ENCODE data around the gene MRTFB.
"Not testable (repeated sequence)": the region's sequence is repeated elsewhere in the genome, so short reads cannot be mapped to it uniquely, and the experiment has no call there.

MRTFB gene

GRCh38 chr16:14104066-14104465, 32.9 kb downstream of the MRTFB start:
- DNase-seq (ENCODE audit: low read depth in 2 of 2) = no peak

GRCh38 chr16:14105760-14106375, 34.7 kb downstream of the MRTFB start:
- DNase-seq (ENCODE audit: low read depth in 2 of 2) = no peak

- DNase-seq (ENCODE audit: low read depth in 2 of 2) = no peak
Observed at GRCh38 chr16:14106457-14106856, 35.3 kb downstream of the MRTFB start.

GRCh38 chr16:14106961-14107360, 35.8 kb downstream of the MRTFB start:
- DNase-seq (ENCODE audit: low read depth in 2 of 2) = no peak

- no peak for DNase-seq (ENCODE audit: low read depth in 2 of 2)
Observed at GRCh38 chr16:14109077-14109775, 38.1 kb downstream of the MRTFB start.

- no peak for DNase-seq (ENCODE audit: low read depth in 2 of 2)
Observed at GRCh38 chr16:14109782-14110727, 38.9 kb downstream of the MRTFB start.

- no peak for DNase-seq (ENCODE audit: low read depth in 2 of 2)
Observed at GRCh38 chr16:14110728-14111251, 39.7 kb downstream of the MRTFB start.

GRCh38 chr16:14111713-14112538, 40.8 kb downstream of the MRTFB start:
- DNase-seq (ENCODE audit: low read depth in 2 of 2) = no peak

- DNase-seq (ENCODE audit: low read depth in 2 of 2) = no peak
Observed at GRCh38 chr16:14112539-14112856, 41.4 kb downstream of the MRTFB start.

GRCh38 chr16:14113344-14113743, 42.2 kb downstream of the MRTFB start:
- DNase-seq (ENCODE audit: low read depth in 2 of 2) = no peak

GRCh38 chr16:14117051-14117450, 45.9 kb downstream of the MRTFB start:
- no peak for DNase-seq (ENCODE audit: low read depth in 2 of 2)

- no peak for DNase-seq (ENCODE audit: low read depth in 2 of 2)
Observed at GRCh38 chr16:14119799-14120198, 48.7 kb downstream of the MRTFB start.

- no peak for DNase-seq (ENCODE audit: low read depth in 2 of 2)
Observed at GRCh38 chr16:14120335-14120734, 49.2 kb downstream of the MRTFB start.

- no peak for DNase-seq (ENCODE audit: low read depth in 2 of 2)
Observed at GRCh38 chr16:14121142-14121541, 50.0 kb downstream of the MRTFB start.

GRCh38 chr16:14121872-14122271, 50.8 kb downstream of the MRTFB start:
- no peak for DNase-seq (ENCODE audit: low read depth in 2 of 2)

- not testable (repeated sequence) for DNase-seq (ENCODE audit: low read depth in 2 of 2)
Observed at GRCh38 chr16:14122430-14122829, 51.3 kb downstream of the MRTFB start.

- DNase-seq (ENCODE audit: low read depth in 2 of 2) = no peak
Observed at GRCh38 chr16:14125000-14125681, 54.0 kb downstream of the MRTFB start.

- DNase-seq (ENCODE audit: low read depth in 2 of 2) = no peak
Observed at GRCh38 chr16:14125708-14126107, 54.6 kb downstream of the MRTFB start.

- no peak for DNase-seq (ENCODE audit: low read depth in 2 of 2)
Observed at GRCh38 chr16:14128097-14128496, 57.0 kb downstream of the MRTFB start.

GRCh38 chr16:14129502-14129901, 58.4 kb downstream of the MRTFB start:
- DNase-seq (ENCODE audit: low read depth in 2 of 2) = no peak
